H9 (cell line): ENCODE data around the gene MBD3L3. TPM values are rescaled to one million over a fixed set of nuclear protein-coding genes. Genes with fewer than 3 reads are reported as not detected.

ENCODE experiments used
- DNase-seq: peaks from one replicate; pipeline ENCODE4 v3.0.0-alpha.2; 2017
- H2AFZ ChIP-seq: one replicate; pipeline ENCODE4 v1.6.1; 2013; ENCODE audit warnings: mild to moderate bottlenecking, low read length, control low read depth, moderate library complexity
- H2AK5ac ChIP-seq: 2 replicates; pipeline ENCODE4 v1.6.1; 2013; ENCODE audit warnings: low read length, control low read depth, mixed read lengths; ENCODE audit not compliant: insufficient read length
- H2BK120ac ChIP-seq: one replicate; pipeline ENCODE4 v1.6.1; 2013; ENCODE audit warnings: low read depth, mild to moderate bottlenecking, low read length, control low read depth, inconsistent platforms; ENCODE audit not compliant: poor library complexity, severe bottlenecking
- H2BK12ac ChIP-seq: 2 replicates; pipeline ENCODE4 v1.6.1; 2013; ENCODE audit warnings: low read length, control low read depth, mixed read lengths, low read depth; ENCODE audit not compliant: insufficient read length
- H2BK15ac ChIP-seq: 2 replicates; pipeline ENCODE4 v1.6.1; 2013; ENCODE audit warnings: low read depth, low read length, control low read depth
- H2BK20ac ChIP-seq: one replicate; pipeline ENCODE4 v1.6.1; 2013; ENCODE audit warnings: low read depth, mild to moderate bottlenecking, low read length, control low read depth, inconsistent platforms; ENCODE audit not compliant: poor library complexity, severe bottlenecking
- H2BK5ac ChIP-seq: 2 replicates; pipeline ENCODE4 v1.6.1; 2013; ENCODE audit warnings: low read length, control low read depth, mixed read lengths; ENCODE audit not compliant: insufficient read length
- H3K14ac ChIP-seq: 2 replicates; pipeline ENCODE4 v1.6.1; 2013; ENCODE audit warnings: low read length, control low read depth; ENCODE audit not compliant: insufficient read depth
- H3K18ac ChIP-seq: 2 replicates; pipeline ENCODE4 v1.6.1; 2013; ENCODE audit warnings: low read depth, mild to moderate bottlenecking, mixed read lengths, low read length, control low read depth; ENCODE audit not compliant: insufficient read length
- H3K23ac ChIP-seq: 2 replicates; pipeline ENCODE4 v1.6.1; 2013; ENCODE audit warnings: low read length, control low read depth, mixed read lengths, low read depth; ENCODE audit not compliant: insufficient read length
- H3K23me2 ChIP-seq: 2 replicates; pipeline ENCODE4 v1.6.1; 2013; ENCODE audit warnings: low read depth, mild to moderate bottlenecking, mixed read lengths, low read length, control low read depth; ENCODE audit not compliant: insufficient read length, poor library complexity, severe bottlenecking
- H3K27ac ChIP-seq: 2 replicates; pipeline ENCODE4 v1.5.1; 2013; ENCODE audit warnings: low read length, control low read depth, mixed read lengths, low read depth; ENCODE audit not compliant: insufficient read length
- H3K27me3 ChIP-seq: 2 replicates; pipeline ENCODE4 v1.6.1; 2013; ENCODE audit warnings: low read length, control low read depth, inconsistent platforms; ENCODE audit not compliant: insufficient read depth
- H3K4ac ChIP-seq: 2 replicates; pipeline ENCODE4 v1.6.1; 2013; ENCODE audit warnings: low read depth, mild to moderate bottlenecking, control low read depth, inconsistent platforms, low read length, moderate library complexity
- H3K4me1 ChIP-seq: 2 replicates; pipeline ENCODE4 v1.6.1; 2013; ENCODE audit warnings: low read length, control low read depth, inconsistent platforms; ENCODE audit not compliant: insufficient read depth
- H3K4me2 ChIP-seq: 2 replicates; pipeline ENCODE4 v1.6.1; 2013; ENCODE audit warnings: low read length, control low read depth, mixed read lengths; ENCODE audit not compliant: insufficient read length, insufficient read depth
- H3K56ac ChIP-seq: 2 replicates; pipeline ENCODE4 v1.6.1; 2013; ENCODE audit warnings: low read depth, mild to moderate bottlenecking, mixed read lengths, low read length, control low read depth; ENCODE audit not compliant: insufficient read length
- H3K79me1 ChIP-seq: 2 replicates; pipeline ENCODE4 v1.6.1; 2013; ENCODE audit warnings: low read depth, mild to moderate bottlenecking, moderate library complexity, low read length, control low read depth, inconsistent platforms; ENCODE audit not compliant: insufficient read depth, poor library complexity, severe bottlenecking
- H3K79me2 ChIP-seq: 2 replicates; pipeline ENCODE4 v1.6.1; 2013; ENCODE audit warnings: low read length, control low read depth, inconsistent platforms; ENCODE audit not compliant: insufficient read depth
- H3K9ac ChIP-seq: 2 replicates; pipeline ENCODE4 v1.6.1; 2013; ENCODE audit warnings: low read length, control low read depth, mixed read lengths; ENCODE audit not compliant: insufficient read length; ENCODE audit errors: extremely low read depth
- H3K9me3 ChIP-seq: one replicate; pipeline ENCODE4 v1.6.1; 2013; ENCODE audit warnings: low read depth, low read length, inconsistent platforms; ENCODE audit not compliant: control insufficient read depth
- H3T11ph ChIP-seq: one replicate; pipeline ENCODE4 v1.6.1; 2013; ENCODE audit warnings: mild to moderate bottlenecking, low read length, control low read depth, inconsistent platforms
- H4K20me1 ChIP-seq: one replicate; pipeline ENCODE4 v1.6.1; 2013; ENCODE audit not compliant: control insufficient read depth, insufficient read length, insufficient read depth
- H4K5ac ChIP-seq: 2 replicates; pipeline ENCODE4 v1.6.1; 2013; ENCODE audit warnings: low read depth, mild to moderate bottlenecking, mixed read lengths, low read length, control low read depth; ENCODE audit not compliant: insufficient read length
- H4K8ac ChIP-seq: replicated peaks from 2 replicates; pipeline ENCODE4 v1.6.1; 2013; ENCODE audit warnings: low read length, control low read depth, mixed read lengths, low read depth; ENCODE audit not compliant: insufficient read length
- H4K91ac ChIP-seq: 2 replicates; pipeline ENCODE4 v1.6.1; 2013; ENCODE audit warnings: low read depth, mild to moderate bottlenecking, moderate library complexity, mixed read lengths, low read length, control low read depth; ENCODE audit not compliant: insufficient read length
- H3K27ac Mint-ChIP-seq, 3 experiments: 2 replicates in 2 of 3; 3 replicates in 1 of 3; pipeline ENCODE4 v1.8.0; 2020 to 2021; ENCODE audit warnings: mixed read lengths in 3 of 3, mild to moderate bottlenecking in 1 of 3, moderate library complexity in 1 of 3
- H3K27me3 Mint-ChIP-seq: 2 replicates; pipeline ENCODE4 v1.8.0; 2021; ENCODE audit warnings: low read depth, mild to moderate bottlenecking, moderate library complexity, mixed read lengths
- H3K36me3 Mint-ChIP-seq, 3 experiments: 2 replicates in 2 of 3; 3 replicates in 1 of 3; pipeline ENCODE4 v1.8.0; 2020 to 2021; ENCODE audit warnings: low read depth in 3 of 3, mixed read lengths in 3 of 3; ENCODE audit not compliant: insufficient read depth in 1 of 3
- H3K4me1 Mint-ChIP-seq, 2 experiments: 2 replicates each; pipeline ENCODE4 v1.8.0; 2020; ENCODE audit warnings: mixed read lengths in 2 of 2
- H3K4me3 Mint-ChIP-seq, 2 experiments: 2 replicates in 1 of 2; 3 replicates in 1 of 2; pipeline ENCODE4 v1.8.0; 2020 to 2021; ENCODE audit warnings: mild to moderate bottlenecking in 2 of 2, mixed read lengths in 2 of 2, moderate library complexity in 1 of 2
- H3K9me3 Mint-ChIP-seq, 2 experiments: 2 replicates in 1 of 2; 3 replicates in 1 of 2; pipeline ENCODE4 v1.8.0; 2020; ENCODE audit warnings: mild to moderate bottlenecking in 2 of 2, mixed read lengths in 2 of 2, moderate library complexity in 1 of 2
- CTCF ChIP-seq: fragments of 200-600 bp; sonication (generic); conservative IDR thresholded peaks from 3 replicates; pipeline ENCODE4 v1.8.0; 2021; ENCODE audit warnings: antibody characterized with exemption, mild to moderate bottlenecking
- WGBS: extraction: QIAGEN DNeasy Blood & Tissue Kit; methylation state at CpG from one replicate; pipeline ENCODE4 v1.1.7; 2013; ENCODE audit warnings: missing lambda C conversion rate, low lambda C conversion rate, mixed read lengths; ENCODE audit not compliant: insufficient read length; ENCODE audit errors: extremely low coverage; 5-methylcytosine and 5-hydroxymethylcytosine counted together
- total RNA-seq: library from RNA; stranded (reverse); gene quantifications from 2 replicates; pipeline ENCODE4 v1.2.1, GENCODE V29; 2021

MBD3L3 gene
- total RNA-seq, 1 experiment from 2014 or later, result not detected

DNA sequence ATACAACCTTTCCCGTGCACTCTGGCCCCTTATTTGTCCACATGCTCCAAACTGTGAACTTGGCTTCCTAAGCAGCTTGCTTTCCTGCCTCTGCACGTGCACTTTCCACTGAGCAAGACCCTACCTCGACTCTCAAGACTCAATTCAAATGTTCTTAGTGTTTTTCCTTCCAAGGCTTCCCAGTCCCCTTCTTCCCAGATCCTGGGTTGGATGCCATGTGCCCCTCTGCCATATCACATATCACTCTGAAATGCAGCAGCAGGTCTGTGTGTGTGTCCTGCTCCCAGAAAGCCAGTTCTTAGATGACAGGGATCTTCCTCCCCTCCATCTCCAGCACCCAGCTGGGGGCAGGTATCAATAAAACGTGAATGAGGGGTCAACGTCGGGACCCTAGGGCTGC lies 14.1 kb upstream of the MBD3L3 start:
- H3K23ac ChIP-seq, result no peak overlapping the region
- no peaks in the 10 kb centered on the region for H3K27me3 Mint-ChIP-seq
- H2BK120ac ChIP-seq, result no peak overlapping the region
- H3K4me2 ChIP-seq, result no peak overlapping the region
- H3K9me3 ChIP-seq, result peaks cover 15% of the 10 kb centered on the region
- no peaks in the 10 kb centered on the region for H3K79me1 ChIP-seq
- no peak overlapping the region for H2BK20ac ChIP-seq
- peaks cover 0 to 3% of the 10 kb centered on the region in 2 experiments; a peak in 2 of 4 replicates for H3K4me1 Mint-ChIP-seq
- no peaks in the 10 kb centered on the region for H4K20me1 ChIP-seq
- no peak overlapping the region for H4K91ac ChIP-seq
- H4K5ac ChIP-seq, result no peak overlapping the region
- H3K14ac ChIP-seq, result no peak overlapping the region
- no peaks in the 10 kb centered on the region for H3K79me2 ChIP-seq
- no peak overlapping the region for H2AK5ac ChIP-seq
- no peak overlapping the region for H2BK15ac ChIP-seq
- WGBS, result no CpG with 5 or more reads among the region's 6 CpGs
- peak overlapping the region in 1 of 2 experiments; percentile 38; a peak in 2 of 5 replicates for H3K4me3 Mint-ChIP-seq
- H2BK12ac ChIP-seq, result no peak overlapping the region
- H2BK5ac ChIP-seq, result no peak overlapping the region
- no peak overlapping the region for H3K27ac ChIP-seq
- H4K8ac ChIP-seq, result no peak overlapping the region
- no peak for DNase-seq
- no peak overlapping the region for H3K9ac ChIP-seq
- H3K36me3 Mint-ChIP-seq, result peaks cover 58 to 65% (median 59%) of the 10 kb centered on the region in 3 experiments
- no peak overlapping the region for H3K56ac ChIP-seq
- no peak overlapping the region for H3K27ac Mint-ChIP-seq
- H2AFZ ChIP-seq, result no peak overlapping the region
- no peak for TF ChIP-seq CTCF
- no peak overlapping the region for H3K18ac ChIP-seq
- peaks cover 28 to 34% of the 10 kb centered on the region in 2 experiments for H3K9me3 Mint-ChIP-seq
- H3K4ac ChIP-seq, result no peak overlapping the region
- H3K23me2 ChIP-seq, result peaks cover 7% of the 10 kb centered on the region
- no peaks in the 10 kb centered on the region for H3K4me1 ChIP-seq
- H3T11ph ChIP-seq, result no peak overlapping the region
- no peaks in the 10 kb centered on the region for H3K27me3 ChIP-seq
